Panc1 (cell line): ENCODE measurements around the gene PDE9A.

Experiments
- CTCF ChIP-seq: fragments of 450-650 bp; IDR thresholded peaks from 2 replicates; pipeline ENCODE4 v1.5.1; 2017; ENCODE audit warnings: mild to moderate bottlenecking
- POLR2AphosphoS5 ChIP-seq: IDR thresholded peaks from 2 replicates; pipeline ENCODE4 v1.6.1; 2012; ENCODE audit warnings: mild to moderate bottlenecking, low read depth, low read length, moderate library complexity
- REST ChIP-seq, 2 experiments: IDR thresholded peaks; 2 replicates each; pipeline ENCODE4 v1.6.1; 2011 to 2012; ENCODE audit warnings: low read depth in 2 of 2, control low read depth in 1 of 2, low read length in 1 of 2, mild to moderate bottlenecking in 1 of 2, moderate library complexity in 1 of 2; ENCODE audit not compliant: insufficient read depth in 1 of 2
- SIN3A ChIP-seq: IDR thresholded peaks from 2 replicates; pipeline ENCODE4 v1.6.1; 2012; ENCODE audit warnings: low read depth, mild to moderate bottlenecking, low read length, moderate library complexity, borderline replicate concordance; ENCODE audit not compliant: insufficient read depth

GRCh38 chr21:42793774-42794173 is 140.4 kb downstream of the PDE9A start:
- TF ChIP-seq SIN3A (no peak), CTCF (no peak), POLR2AphosphoS5 (no peak), REST (IDR thresholded peaks at IDR 0.05; ENCODE audit: insufficient read depth in 1 of 2, low read depth in 2 of 2, low read length in 1 of 2) (no peak)
